Posterior vena cava (tissue), 2 donors: ENCODE measurements around the gene PPP2R3A. TPM values are rescaled to one million over a fixed set of nuclear protein-coding genes. Genes with fewer than 3 reads are reported as not detected.
"Not testable (repeated sequence)": the region's sequence is repeated elsewhere in the genome, so short reads cannot be mapped to it uniquely, and the experiment has no call there.

Experiments used
- DNase-seq: peaks from one replicate; pipeline ENCODE4 v3.0.0-alpha.2; 2020; ENCODE audit warnings: low spot score
- intact Hi-C, 2 donors: fragments of 100-400 bp; cut with DNase I; formaldehyde crosslinking; loops; one replicate each; pipeline versions ENCODE4 v1.14.1 to v1.14.2; 2022 to 2023
- total RNA-seq, 2 donors: library from RNA; stranded (reverse); fragmentation: NEBNext Ultra II Directional; extraction: Animal tissue kit (Norgen Biotek cat#: 25700); gene quantifications; one replicate each; pipeline ENCODE4 v1.2.1, GENCODE V29; 2021
- donor health status: DM: yes; HTN: yes; CAD: no.
- donor health status: DM: yes; HTN: yes; CAD: no.

Gene PPP2R3A
- total RNA-seq, 2 donors from 2014 or later, result 10.6 to 18.7 TPM

DNA sequence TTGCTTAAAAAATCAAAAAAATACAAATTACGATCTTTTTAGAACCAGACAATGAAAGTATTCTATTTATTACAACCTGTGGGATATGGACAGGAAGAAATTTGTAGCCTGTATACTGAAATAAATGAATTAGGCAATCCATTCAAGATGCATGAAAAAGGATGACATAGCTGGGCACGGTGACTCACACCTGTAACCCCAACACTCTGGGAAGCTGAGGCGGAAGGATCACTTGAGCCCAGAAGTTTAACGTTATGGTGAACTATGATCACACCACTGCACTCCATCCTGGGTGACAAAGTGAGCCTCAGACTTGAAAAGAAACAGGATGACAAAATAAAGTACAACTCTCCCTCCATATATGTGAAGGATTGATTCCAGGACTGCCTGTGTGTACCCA, 156.5 kb downstream of the PPP2R3A start:
- intact Hi-C loops, result no loop called here
- no peak for DNase-seq

DNA sequence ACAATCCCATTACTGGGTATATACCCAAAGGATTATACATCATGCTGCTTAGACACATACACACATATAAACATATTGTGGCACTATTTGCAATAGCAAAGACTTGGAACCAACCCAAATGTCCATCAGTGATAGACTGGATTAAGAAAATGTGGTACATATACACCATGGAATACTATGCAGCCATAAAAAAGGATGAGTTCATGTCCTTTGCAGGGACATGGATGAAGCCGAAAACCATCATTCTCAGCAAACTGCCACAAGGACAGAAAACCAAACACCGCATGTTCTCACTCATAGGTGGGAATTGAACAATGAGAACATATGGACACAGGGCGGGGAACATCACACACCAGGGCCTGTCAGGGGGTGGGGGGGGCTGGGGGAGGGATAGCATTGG, 166.1 kb downstream of the PPP2R3A start:
- DNase-seq, intact Hi-C loops: not testable (repeated sequence)

DNA sequence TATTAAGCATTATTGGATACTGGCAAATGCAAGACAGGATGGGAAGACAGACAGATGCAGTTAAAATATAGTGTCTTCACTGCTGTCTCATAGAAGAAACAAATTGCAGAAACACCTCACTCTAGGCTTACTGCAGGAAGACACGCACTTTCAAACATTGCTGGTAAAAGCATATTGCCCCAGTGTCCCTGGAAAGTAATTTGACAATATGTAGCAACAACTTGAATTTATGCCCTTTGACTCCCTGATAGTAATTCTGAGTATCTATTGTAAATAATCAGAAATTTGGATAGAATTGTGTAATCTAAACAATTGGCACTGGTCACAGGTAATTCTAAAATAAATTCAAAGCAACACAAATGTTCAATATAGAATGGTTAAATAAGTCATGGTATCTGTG, 168.6 kb downstream of the PPP2R3A start:
- intact Hi-C loops, result no loop called here
- no peak for DNase-seq

DNA sequence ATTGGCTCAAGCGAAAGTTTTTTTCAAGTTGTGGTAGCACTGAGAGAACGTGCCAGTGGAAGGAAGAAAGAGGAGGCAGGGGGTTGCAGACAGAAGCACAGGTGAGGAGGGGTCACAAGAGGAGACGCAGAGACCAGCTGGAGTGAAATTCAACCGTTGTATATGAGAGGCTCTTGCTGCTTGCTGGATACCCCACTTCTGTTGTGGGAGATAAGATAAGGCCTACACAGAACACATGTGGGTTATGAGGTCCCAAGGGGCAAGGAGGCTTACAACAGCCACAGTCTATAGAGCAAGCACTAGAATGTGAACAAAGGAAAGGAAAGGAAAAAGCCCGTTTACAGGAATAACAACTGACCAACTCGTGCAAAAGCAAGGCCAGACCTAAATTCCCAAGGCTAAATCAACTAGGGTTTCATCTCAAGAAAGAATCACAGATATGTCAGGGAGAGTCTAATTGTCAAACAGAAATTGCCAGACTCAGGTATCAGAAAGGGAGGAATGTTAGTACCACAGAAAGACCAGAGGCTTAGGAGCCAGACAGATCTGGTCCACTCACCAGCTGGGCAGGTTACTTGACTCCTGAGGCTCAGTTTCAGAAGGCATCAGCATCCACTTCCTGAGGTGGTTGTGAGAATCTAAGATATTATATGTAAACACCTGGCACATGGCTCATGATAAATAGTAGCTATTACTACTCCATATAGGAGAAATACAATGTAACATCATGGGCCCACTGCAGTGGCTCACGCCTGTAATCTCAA, 169.7 kb downstream of the PPP2R3A start:
- DNase-seq, result no peak
- intact Hi-C loops, result no loop called here

DNA sequence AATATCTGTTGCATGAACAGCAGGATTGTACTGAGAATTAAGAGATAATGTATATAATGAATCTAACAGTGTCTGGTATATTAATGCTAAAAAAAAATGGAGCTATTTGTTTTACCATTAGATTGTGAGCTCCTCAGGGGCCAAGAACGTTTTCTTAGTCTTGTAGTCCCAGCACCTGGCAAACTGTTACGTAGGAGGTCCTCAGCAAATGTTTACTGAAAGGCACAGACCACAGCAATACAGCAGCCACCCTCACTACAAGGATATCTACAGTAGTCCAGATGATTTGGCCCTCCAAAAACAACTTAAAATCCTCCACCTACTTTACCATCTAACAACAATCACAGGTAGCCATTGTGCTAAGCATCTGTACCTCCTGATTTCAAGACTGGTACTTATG, 170.9 kb downstream of the PPP2R3A start:
- intact Hi-C loops, result no loop called here
- no peak for DNase-seq

DNA sequence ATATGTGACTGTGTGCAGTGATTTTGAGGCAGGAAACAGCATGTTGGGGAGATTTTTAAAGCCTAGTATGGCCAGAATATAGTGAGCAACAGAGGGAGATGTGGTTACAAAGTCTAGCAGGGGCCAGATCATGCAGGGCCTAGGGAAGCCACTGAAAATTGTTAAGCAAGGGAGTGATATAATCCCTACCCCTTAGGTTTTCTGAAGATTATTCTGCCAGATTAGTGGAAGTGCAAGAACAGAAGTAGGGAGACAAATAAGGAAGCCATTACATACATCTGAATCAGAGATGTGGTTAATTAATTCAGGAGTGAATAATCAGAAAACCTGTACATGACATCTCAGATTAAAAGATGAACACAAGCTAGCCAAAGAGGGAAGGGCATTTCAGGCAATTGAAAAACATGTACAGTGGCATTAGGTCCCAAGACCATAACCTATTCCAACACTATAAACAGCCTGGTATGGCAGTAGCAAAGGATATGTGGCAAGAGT, 175.8 kb downstream of the PPP2R3A start:
- no peak for DNase-seq
- intact Hi-C loops, result no loop called here

DNA sequence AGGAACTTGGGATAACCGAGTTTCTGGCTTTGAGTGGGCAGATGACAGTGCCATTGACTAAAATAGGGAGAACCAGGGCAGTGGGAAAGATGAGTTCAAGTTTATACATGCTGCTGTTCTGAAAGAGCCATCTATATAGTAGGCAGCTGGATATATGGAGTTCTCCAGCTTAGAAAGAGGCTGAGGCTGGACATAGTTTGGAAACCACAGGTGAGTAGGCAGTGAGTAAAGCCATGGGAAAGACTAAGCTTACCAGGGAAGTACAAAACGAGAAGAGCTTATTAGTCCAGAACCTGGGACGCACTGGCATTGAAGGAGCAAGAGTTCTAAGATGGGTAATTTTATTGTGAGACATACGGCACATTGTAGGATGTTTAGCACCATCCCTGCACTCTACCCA, 176.4 kb downstream of the PPP2R3A start:
- DNase-seq, result no peak
- intact Hi-C loops, result no loop called here

DNA sequence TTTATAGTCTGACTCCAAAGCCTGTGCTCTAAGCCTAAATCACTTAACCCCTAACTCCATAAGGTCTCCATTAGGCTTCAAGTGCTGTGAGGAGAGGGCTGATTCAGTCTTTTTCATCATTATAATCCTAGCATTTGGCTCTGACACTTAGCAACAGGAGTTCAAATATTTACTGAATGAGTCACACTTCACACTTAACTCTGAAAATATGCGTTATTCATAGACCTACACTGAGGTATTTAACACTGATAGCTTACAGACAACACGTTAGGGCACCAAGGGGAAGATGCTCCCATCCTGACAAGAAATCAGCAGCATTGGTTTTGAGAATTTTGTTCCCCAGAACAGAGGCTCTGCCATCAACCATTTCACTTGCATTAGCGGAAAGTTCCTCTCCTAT, 177.1 kb downstream of the PPP2R3A start:
- intact Hi-C loops, result no loop called here
- no peak for DNase-seq

DNA sequence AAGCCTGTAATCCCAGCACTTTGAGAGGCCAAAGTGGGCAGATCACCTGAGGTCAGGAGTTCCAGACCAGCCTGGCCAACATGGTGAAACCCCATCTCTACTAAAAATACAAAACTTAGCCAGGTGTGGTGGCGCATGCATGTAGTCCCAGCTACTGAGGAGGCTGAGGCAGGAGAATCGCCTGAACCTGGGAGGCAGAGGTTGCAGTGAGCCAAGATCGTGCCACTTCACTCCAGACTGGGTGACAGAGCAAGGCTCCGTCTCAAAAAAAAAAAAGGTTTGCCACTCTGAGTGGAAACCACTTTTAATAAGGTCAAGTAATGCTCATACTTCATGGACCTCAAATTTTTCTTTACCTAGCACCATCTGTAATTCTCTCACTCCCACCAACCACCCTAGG, 178.9 kb downstream of the PPP2R3A start:
- intact Hi-C loops, DNase-seq: not testable (repeated sequence)

DNA sequence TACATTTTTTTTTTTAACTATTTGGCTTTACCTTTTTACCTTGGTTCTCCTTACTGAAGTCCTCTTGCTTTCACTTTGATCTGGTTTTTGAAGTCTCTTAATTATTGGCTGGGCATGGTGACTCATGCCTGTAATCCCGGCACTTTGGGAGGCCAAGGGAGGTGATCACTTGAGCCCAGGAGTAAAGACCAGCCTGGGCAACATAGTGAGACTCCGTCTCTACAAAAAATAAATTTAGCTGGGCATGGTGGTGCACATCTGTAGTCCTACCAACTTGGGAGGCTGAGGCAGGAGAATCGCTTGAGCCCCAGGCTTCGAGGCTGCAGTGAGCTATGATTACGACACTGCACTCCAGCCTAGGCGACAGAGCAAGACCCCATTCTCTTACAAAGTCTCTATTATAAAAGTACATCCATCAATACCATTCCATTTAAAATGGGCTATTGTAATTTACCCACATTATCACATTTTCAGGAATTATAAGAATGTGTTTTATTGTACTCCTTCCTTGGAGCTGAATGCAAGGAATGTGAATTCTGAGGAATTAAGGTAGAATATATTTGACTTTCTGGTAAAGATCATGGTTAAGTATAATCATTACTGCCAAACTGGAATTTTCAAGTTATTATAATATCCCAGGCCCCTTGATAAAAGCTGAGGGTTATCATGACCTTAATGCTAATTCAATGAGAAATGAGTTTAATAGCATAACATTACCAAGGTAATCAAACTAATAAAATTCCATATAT, 181.6 kb downstream of the PPP2R3A start:
- intact Hi-C loops, result no loop called here
- no peak for DNase-seq

DNA sequence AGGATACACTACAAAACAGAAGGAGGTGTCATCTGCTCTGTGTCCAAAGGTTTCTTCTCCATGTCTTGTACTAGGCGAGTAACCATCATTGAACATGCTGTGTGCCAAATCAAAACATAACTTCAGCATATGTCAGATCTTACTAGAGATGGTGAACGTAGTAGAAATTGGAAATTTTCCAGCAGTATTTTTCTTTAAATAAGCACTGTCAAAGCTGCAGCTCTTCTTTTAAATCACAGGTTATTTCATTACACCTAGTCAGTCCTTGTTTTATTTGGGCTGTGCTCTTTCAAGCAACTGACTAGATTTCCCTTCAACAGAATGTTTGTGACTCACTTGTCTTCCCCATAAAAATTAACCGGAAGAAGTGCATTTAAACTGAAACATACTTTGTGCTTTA, 184.1 kb downstream of the PPP2R3A start:
- no peak for DNase-seq
- intact Hi-C loops, result no loop called here

DNA sequence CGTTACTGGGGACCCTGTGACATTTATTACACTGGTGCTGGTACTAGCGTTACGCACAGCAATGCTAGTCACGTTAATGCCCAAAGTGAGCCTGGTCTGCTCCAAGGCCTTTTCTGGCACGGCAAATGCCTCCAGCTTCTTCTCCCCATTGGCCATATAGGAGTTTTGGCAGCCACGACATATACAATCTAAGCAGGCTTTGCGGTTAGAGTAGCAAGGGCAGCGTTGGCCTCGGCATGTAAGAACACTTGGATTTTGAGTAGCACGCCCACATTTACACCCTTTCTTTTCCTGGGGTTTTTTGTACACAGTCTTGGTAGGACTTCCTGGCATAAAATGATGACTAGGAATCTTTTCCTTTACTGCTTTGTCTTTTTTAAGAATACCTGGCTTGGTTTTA, 185.7 kb downstream of the PPP2R3A start:
- intact Hi-C loops, result no loop called here

DNA sequence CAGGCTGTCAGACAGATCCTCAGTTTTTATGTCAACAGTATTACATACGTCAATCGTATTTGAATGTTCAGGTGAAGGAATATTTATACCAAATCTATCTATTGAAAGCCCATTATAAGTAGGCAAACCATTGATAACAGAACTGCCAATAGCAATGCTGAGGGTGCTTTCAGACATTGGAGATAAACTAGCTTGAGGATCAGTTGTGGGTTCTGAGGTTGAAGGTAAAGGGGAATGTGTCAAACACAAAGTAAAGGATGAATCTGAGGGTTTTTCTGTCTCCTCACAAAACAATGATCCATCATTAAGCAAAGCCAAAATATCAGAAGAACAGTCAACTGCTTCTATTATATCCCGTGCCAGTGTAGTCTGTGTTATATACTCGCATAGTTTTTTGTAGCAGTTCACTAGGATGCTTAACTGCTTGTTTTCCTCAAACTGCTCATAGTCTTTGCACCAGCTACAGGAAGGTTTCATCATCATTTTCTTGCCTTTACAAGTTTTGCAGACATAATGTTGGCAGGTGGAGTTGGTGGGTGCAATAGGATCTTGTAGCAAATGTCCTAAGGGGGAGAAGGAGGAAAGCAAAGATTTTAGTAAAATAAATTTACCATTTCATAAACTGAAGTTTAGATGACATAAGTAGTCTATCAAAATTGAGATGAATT, 186.8 kb downstream of the PPP2R3A start:
- DNase-seq, result no peak
- intact Hi-C loops, result no loop called here

More for the DNA sequence above, 185.7 kb downstream of the PPP2R3A start:
- no peak for DNase-seq

DNA sequence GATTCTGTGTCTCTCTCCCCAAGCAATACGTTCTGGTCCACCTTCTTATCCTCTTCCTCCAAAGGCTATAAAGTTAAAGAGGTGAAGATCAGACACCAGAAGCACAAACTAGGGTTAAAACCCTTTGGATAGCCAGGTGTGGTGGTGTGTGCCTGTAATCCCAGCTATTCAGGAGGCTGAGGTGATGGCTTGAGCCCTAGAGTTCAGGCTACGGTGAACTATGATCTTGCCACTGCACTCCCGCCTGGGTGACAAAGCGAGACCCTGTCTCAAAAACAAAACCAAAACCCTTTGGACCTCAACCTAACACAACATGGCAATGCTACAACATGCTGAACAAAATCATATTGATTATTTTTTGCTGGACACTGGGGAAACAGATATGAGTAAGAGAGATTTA, 187.4 kb downstream of the PPP2R3A start:
- no peak for DNase-seq
- intact Hi-C loops, result no loop called here

DNA sequence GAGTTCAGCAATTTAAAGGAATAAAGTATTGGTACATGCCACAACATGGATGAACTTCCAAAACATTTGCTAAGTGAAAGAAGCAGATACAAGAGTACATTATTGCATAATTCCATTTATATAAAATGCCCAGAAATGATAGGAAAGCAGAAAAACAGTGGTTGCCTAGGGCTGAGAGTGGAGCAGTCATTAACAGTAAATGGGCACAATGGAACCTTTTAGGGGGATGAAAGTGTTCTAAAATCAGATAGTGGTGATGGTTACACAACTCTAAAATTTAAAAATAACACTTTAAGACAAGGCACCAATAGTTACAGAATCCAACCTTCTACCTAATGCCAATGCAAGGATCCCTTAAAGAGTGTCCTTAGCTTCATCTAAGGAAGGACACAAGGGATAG, 196.0 kb downstream of the PPP2R3A start:
- DNase-seq, result no peak
- intact Hi-C loops, result no loop called here

DNA sequence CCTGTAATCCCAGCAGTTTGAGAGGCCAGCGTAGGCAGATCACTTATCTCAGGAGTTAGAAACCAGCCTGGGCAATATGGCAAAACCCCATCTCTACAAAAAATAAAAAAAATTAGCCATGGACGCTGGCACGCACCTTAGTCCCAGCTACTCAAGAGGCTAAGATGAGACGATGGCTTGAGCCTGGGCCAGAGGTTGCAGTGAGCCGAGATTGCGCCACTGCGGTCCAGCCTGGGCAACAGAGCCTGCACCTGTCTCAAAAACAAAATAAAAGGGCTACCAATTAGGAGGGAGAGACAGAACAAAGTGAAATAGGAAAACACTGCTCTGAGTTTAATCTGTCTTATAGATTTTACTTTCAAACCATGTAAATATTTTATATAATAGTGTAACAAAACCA, 196.8 kb downstream of the PPP2R3A start:
- no peak for DNase-seq
- intact Hi-C loops, result no loop called here

DNA sequence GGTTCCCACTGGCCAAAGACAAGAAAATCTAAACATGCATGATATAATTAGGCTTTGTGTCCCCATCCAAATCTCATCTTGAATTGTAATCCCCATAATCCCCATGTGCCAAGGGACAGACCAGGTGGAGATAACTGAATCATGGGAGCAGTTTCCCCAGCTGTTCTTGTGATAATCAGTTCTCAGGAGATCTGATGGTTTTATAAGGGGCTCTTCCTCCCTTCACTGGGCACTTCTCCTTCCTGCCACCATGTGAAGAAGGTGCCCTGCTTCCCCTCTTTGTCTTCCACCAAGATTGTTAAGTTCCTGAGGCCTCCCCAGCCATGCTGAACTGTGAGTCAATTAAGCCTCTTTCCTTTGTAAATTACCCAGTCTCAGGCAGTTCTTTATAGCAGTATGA, 198.1 kb downstream of the PPP2R3A start:
- DNase-seq, intact Hi-C loops: not testable (repeated sequence)

DNA sequence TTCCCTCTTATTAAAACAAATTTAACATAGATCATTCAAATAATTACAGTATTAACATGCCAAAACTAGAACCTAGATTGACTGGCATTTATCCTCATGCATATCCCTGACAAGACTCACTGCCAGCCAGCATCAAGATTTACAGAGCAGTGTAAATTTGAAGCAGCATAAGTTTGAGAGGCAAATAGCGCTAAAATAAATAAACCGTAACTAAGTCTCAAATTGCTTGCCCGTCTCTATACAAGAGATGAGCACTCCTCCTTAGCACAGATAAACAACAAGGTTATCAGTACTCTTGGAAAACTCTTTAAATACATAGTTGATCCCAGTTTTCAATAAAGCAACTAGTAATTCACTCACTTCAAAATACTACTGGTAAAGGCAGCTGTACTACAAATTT, 201.0 kb downstream of the PPP2R3A start:
- intact Hi-C loops, result no loop called here
- DNase-seq, result no peak

DNA sequence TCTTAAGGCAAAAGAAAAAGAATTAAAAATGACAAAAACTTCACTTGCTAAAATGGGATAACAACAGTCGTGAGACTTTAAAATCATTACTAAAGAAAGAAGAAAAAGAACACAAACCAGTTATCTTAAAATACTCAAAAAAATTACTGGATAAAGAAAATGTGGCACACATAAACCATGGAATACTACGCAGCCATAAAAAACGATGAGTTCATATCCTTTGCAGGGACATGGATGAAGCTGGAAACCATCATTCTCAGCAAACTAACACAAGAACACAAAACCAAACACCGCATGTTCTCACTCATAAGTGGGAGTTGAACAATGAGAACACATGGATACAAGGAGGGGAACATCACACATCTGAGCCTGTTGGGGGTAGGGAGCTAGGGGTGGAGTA, 202.7 kb downstream of the PPP2R3A start:
- intact Hi-C loops, DNase-seq: not testable (repeated sequence)

DNA sequence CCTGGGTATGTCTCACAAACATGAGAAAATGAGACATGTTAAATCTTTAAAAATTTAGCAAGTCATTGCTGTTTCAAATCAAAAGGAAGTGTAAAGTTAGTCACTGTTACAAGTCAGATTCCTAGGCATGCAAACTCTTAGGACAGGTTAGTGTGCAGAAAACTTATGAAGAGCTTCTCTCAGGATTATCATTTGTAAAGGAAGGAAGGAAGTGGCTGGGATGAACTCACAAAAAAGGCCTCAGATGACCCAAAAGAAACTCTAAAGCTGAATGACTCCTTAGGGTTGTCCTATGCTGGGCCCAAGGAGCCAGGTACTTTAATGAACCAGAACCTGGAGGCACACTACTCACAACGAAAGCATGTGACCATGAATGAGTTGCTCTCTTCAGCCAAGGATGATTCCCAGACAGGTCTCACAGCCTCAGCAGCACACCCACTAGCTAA, 205.6 kb downstream of the PPP2R3A start:
- no peak for DNase-seq
- intact Hi-C loops, result no loop called here
